HG03457 (cell line): ENCODE results near the gene OTOP2.

ENCODE experiments used
- ATAC-seq: cut with Tn5 transposase; IDR thresholded peaks from one replicate; pipeline ENCODE4 v1.9.1; 2021; ENCODE audit warnings: moderate number of reproducible peaks; ENCODE audit not compliant: unreplicated experiment

The OTOP2 gene

GRCh38 chr17:74950207-74950606, 26.1 kb downstream of the OTOP2 start:
- ATAC-seq, result no peak

- ATAC-seq, result no peak
These were observed 27.0 kb downstream of the OTOP2 start for GRCh38 chr17:74951065-74951464.

GRCh38 chr17:74951680-74952421, 27.8 kb downstream of the OTOP2 start:
- no peak for ATAC-seq

GRCh38 chr17:74952431-74953133, 28.5 kb downstream of the OTOP2 start:
- no peak for ATAC-seq

- ATAC-seq, result no peak
These were observed 29.1 kb downstream of the OTOP2 start for GRCh38 chr17:74953134-74953687.

- no peak for ATAC-seq
These were observed 30.0 kb downstream of the OTOP2 start for GRCh38 chr17:74954115-74954514.

GRCh38 chr17:74954665-74955421, 30.8 kb downstream of the OTOP2 start:
- no peak for ATAC-seq

- no peak for ATAC-seq
These were observed 32.0 kb downstream of the OTOP2 start for GRCh38 chr17:74956093-74956492.

GRCh38 chr17:74957935-74958740, 34.1 kb downstream of the OTOP2 start:
- no peak for ATAC-seq

GRCh38 chr17:74959826-74960515, 35.9 kb downstream of the OTOP2 start:
- no peak for ATAC-seq

GRCh38 chr17:74960570-74961342, 36.7 kb downstream of the OTOP2 start:
- ATAC-seq, result no peak

- no peak for ATAC-seq
These were observed 37.7 kb downstream of the OTOP2 start for GRCh38 chr17:74961657-74962350.

GRCh38 chr17:74962622-74963394, 38.7 kb downstream of the OTOP2 start:
- no peak for ATAC-seq

GRCh38 chr17:74963656-74964055, 39.6 kb downstream of the OTOP2 start:
- no peak for ATAC-seq

GRCh38 chr17:74964246-74964761, 40.2 kb downstream of the OTOP2 start:
- no peak for ATAC-seq

GRCh38 chr17:74964988-74965622, 41.0 kb downstream of the OTOP2 start:
- ATAC-seq, result no peak

- ATAC-seq, result no peak
These were observed 44.3 kb downstream of the OTOP2 start for GRCh38 chr17:74968361-74968780.
